Stimulated activated CD4-positive, alpha-beta T cell treated with anti-CD3 and anti-CD28 coated beads, Interleukin-2, amount 100 ng/mL, for 24 hours (primary cell): ENCODE measurements around the gene AUH.

Source experiments
- DNase-seq, 2 donors: peaks; one replicate each; pipeline ENCODE4 v3.0.0-alpha.2; 2020

AUH gene

GRCh38 chr9:91243029-91243428 lies 118.7 kb downstream of the AUH start:
- DNase-seq, result no peak

- no peak for DNase-seq
These were observed 119.8 kb downstream of the AUH start for GRCh38 chr9:91241909-91242308.

GRCh38 chr9:91240596-91241165 lies 121.0 kb downstream of the AUH start:
- no peak for DNase-seq

- no peak for DNase-seq
These were observed 122.2 kb downstream of the AUH start for GRCh38 chr9:91239367-91240111.

- no peak for DNase-seq
These were observed 127.2 kb downstream of the AUH start for GRCh38 chr9:91234523-91234922.

GRCh38 chr9:91231619-91232018 lies 130.1 kb downstream of the AUH start:
- DNase-seq, result no peak

GRCh38 chr9:91223000-91223399 lies 138.7 kb downstream of the AUH start:
- no peak for DNase-seq

GRCh38 chr9:91222457-91222856 lies 139.3 kb downstream of the AUH start:
- DNase-seq, result no peak

GRCh38 chr9:91221332-91221731 lies 140.4 kb downstream of the AUH start:
- no peak for DNase-seq

- no peak for DNase-seq
These were observed 141.1 kb downstream of the AUH start for GRCh38 chr9:91220491-91221135.

- DNase-seq, result no peak
These were observed 141.7 kb downstream of the AUH start for GRCh38 chr9:91220021-91220420.

- DNase-seq, result no peak
These were observed 142.2 kb downstream of the AUH start for GRCh38 chr9:91219557-91219956.

GRCh38 chr9:91217388-91217787 lies 144.3 kb downstream of the AUH start:
- no peak for DNase-seq

GRCh38 chr9:91214867-91215266 lies 146.9 kb downstream of the AUH start:
- no peak for DNase-seq

- DNase-seq, result no peak
These were observed 147.6 kb downstream of the AUH start for GRCh38 chr9:91214086-91214485.

- no peak for DNase-seq
These were observed 149.0 kb downstream of the AUH start for GRCh38 chr9:91212596-91213243.

- peak; percentile 40 to 53 for DNase-seq
These were observed 149.8 kb downstream of the AUH start for GRCh38 chr9:91211919-91212318.

- no peak for DNase-seq
These were observed 150.3 kb downstream of the AUH start for GRCh38 chr9:91211414-91211813.

GRCh38 chr9:91210318-91210717 lies 151.4 kb downstream of the AUH start:
- DNase-seq, result no peak

GRCh38 chr9:91208837-91209236 lies 152.9 kb downstream of the AUH start:
- DNase-seq, result no peak

GRCh38 chr9:91208419-91208745 lies 153.3 kb downstream of the AUH start:
- DNase-seq, result no peak

GRCh38 chr9:91207729-91208418 lies 153.8 kb downstream of the AUH start:
- DNase-seq, result peak in 1 of 2 donors; percentile 33

GRCh38 chr9:91207397-91207728 lies 154.4 kb downstream of the AUH start:
- DNase-seq, result no peak

GRCh38 chr9:91206806-91207205 lies 154.9 kb downstream of the AUH start:
- no peak for DNase-seq
